MM.1S (cell line): ENCODE measurements around the gene PTH2R.

Source experiments
- CTCF ChIP-seq: fragments of 300-600 bp; sonication (generic); IDR thresholded peaks from 2 replicates; pipeline ENCODE4 v1.5.1; 2016; ENCODE audit warnings: antibody characterized with exemption, low read length, mixed read lengths
- EZH2 ChIP-seq: fragments of 300-600 bp; sonication (generic); optimal IDR thresholded peaks from 2 replicates; pipeline ENCODE3; 2017; ENCODE audit warnings: low read depth, mild to moderate bottlenecking, antibody characterized with exemption, low read length, mixed read lengths
- EZH2phosphoT487 ChIP-seq: fragments of 300-600 bp; sonication (generic); IDR thresholded peaks from 2 replicates; pipeline ENCODE4 v1.6.1; 2018; ENCODE audit warnings: antibody characterized with exemption, low read length

DNA sequence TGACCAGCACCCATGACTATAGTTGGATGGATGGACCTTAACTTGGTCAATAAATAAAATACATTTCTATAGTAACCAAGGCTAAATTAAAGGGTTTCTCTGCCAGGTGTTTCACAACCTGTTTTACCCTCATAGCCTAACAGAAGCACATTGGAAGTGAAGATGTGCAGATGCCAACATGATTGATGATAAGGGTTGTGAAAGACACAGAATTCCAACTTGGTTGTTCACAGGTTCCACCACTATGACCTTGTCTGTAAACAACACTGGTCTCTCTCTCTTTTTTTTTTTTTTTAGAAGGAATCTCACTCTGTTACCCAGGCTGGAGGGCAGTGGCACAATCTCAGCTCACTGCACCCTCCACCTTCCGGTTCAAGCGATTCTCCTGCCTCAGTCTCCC is 37.5 kb upstream of the PTH2R start:
- TF ChIP-seq CTCF (no peak), EZH2 (no peak), EZH2phosphoT487 (no peak)
